Hepatocyte (in vitro differentiated cells): ENCODE measurements around the gene SLC25A18. TPM values are rescaled to one million over a fixed set of nuclear protein-coding genes. Genes with fewer than 3 reads are reported as not detected.

Experiments
- DNase-seq: peaks from one replicate; pipeline ENCODE4 v3.0.0-alpha.2; 2016; ENCODE audit warnings: low spot score
- H2AFZ ChIP-seq: fragments of 200-600 bp; sonication (generic); 2 replicates; pipeline ENCODE4 v1.6.0; 2016; ENCODE audit warnings: antibody characterized with exemption, mild to moderate bottlenecking
- H3K27ac ChIP-seq: fragments of 200-600 bp; sonication (generic); 2 replicates; pipeline ENCODE4 v1.5.1; 2016; ENCODE audit warnings: mild to moderate bottlenecking
- H3K27me3 ChIP-seq: fragments of 200-600 bp; sonication (generic); 2 replicates; pipeline ENCODE4 v1.6.1; 2016
- H3K36me3 ChIP-seq: fragments of 200-600 bp; sonication (generic); replicated peaks from 2 replicates; pipeline ENCODE4 v1.5.1; 2016; ENCODE audit warnings: low read depth; ENCODE audit not compliant: insufficient read depth
- H3K4me1 ChIP-seq: fragments of 200-600 bp; sonication (generic); 2 replicates; pipeline ENCODE4 v1.5.1; 2016; ENCODE audit warnings: mild to moderate bottlenecking, moderate library complexity; ENCODE audit not compliant: insufficient read depth
- H3K4me2 ChIP-seq: fragments of 200-600 bp; sonication (generic); 2 replicates; pipeline ENCODE4 v1.6.0; 2016
- H3K4me3 ChIP-seq: fragments of 200-600 bp; sonication (generic); 2 replicates; pipeline ENCODE4 v1.5.1; 2016; ENCODE audit warnings: mild to moderate bottlenecking
- H3K79me2 ChIP-seq: fragments of 200-600 bp; sonication (generic); 2 replicates; pipeline ENCODE4 v1.6.0; 2017; ENCODE audit warnings: mild to moderate bottlenecking
- H3K9me2 ChIP-seq: fragments of 200-600 bp; sonication (generic); replicated peaks from 2 replicates; pipeline ENCODE4 v1.6.0; 2017; ENCODE audit warnings: mild to moderate bottlenecking; ENCODE audit not compliant: insufficient read depth
- H3K9me3 ChIP-seq: fragments of 200-600 bp; sonication (generic); 2 replicates; pipeline ENCODE4 v1.5.1; 2016; ENCODE audit warnings: low read depth, mild to moderate bottlenecking
- H4K20me1 ChIP-seq: fragments of 200-600 bp; sonication (generic); 2 replicates; pipeline ENCODE4 v1.6.0; 2016; ENCODE audit warnings: mild to moderate bottlenecking; ENCODE audit not compliant: insufficient read depth, poor library complexity, severe bottlenecking
- CTCF ChIP-seq: fragments of 200-600 bp; sonication (generic); IDR thresholded peaks from 2 replicates; pipeline ENCODE4 v1.5.1; 2016; ENCODE audit warnings: antibody characterized with exemption, mild to moderate bottlenecking; ENCODE audit not compliant: poor library complexity
- EZH2 ChIP-seq: fragments of 200-600 bp; sonication (generic); IDR thresholded peaks from 2 replicates; pipeline ENCODE4 v1.6.1; 2016; ENCODE audit warnings: antibody characterized with exemption, mild to moderate bottlenecking, borderline replicate concordance
- EZH2phosphoT487 ChIP-seq: fragments of 200-600 bp; sonication (generic); IDR thresholded peaks from one replicate; pipeline ENCODE4 v1.6.1; 2018; ENCODE audit warnings: antibody characterized with exemption, mild to moderate bottlenecking, low read depth, moderate library complexity; ENCODE audit not compliant: unreplicated experiment, severe bottlenecking
- WGBS: methylation state at CpG from one replicate; pipeline ENCODE4 v1.1.6; 2016; ENCODE audit warnings: low lambda C conversion rate; ENCODE audit errors: missing lambda C conversion rate; 5-methylcytosine and 5-hydroxymethylcytosine counted together
- polyA plus RNA-seq: library from polyadenylated mRNA; unstranded; fragments of >200 nt; fragmentation: Nextera tagmentation; extraction: Ambion mirVana; gene quantifications from 2 replicates; pipeline ENCODE4 v1.2.1, GENCODE V29; 2016
- total RNA-seq: library from RNA; depleted of rRNA; stranded (reverse); fragments of >200 nt; gene quantifications from 2 replicates; pipeline ENCODE4 v1.2.3, GENCODE V29; 2014

The SLC25A18 gene
- total and polyA plus RNA-seq, 2 experiments from 2014 or later = 3.5 to 4.2 TPM

- Histone ChIP-seq H3K9me2 (no peaks in the 10 kb centered on the region), H3K79me2 (no peaks in the 10 kb centered on the region), H4K20me1 (no peaks in the 10 kb centered on the region), H3K4me1 (peaks cover 8% of the 10 kb centered on the region), H3K27ac (no peak overlapping the region), H3K9me3 (no peaks in the 10 kb centered on the region), H3K4me2 (no peak overlapping the region), H3K4me3 (no peak overlapping the region), H3K36me3 (no peaks in the 10 kb centered on the region), H3K27me3 (no peaks in the 10 kb centered on the region), H2AFZ (no peak overlapping the region)
- TF ChIP-seq CTCF (no peak), EZH2phosphoT487 (no peak), EZH2 (no peak)
- 74% methylated on average over 5 of the region's 5 CpGs for WGBS
- no peak for DNase-seq
These were observed 11.9 kb downstream of the SLC25A18 start for GRCh38 chr22:17575151-17575550.

- H4K20me1 ChIP-seq = no peaks in the 10 kb centered on the region
- no peak for DNase-seq
- H3K9me3 ChIP-seq = no peaks in the 10 kb centered on the region
- TF ChIP-seq CTCF (no peak), EZH2 (no peak)
- no peaks in the 10 kb centered on the region for H3K9me2 ChIP-seq
- peaks cover 4% of the 10 kb centered on the region for H3K4me1 ChIP-seq
- H3K27me3 ChIP-seq = no peaks in the 10 kb centered on the region
- no peak overlapping the region for H3K4me3 ChIP-seq
- H3K36me3 ChIP-seq = no peaks in the 10 kb centered on the region
- no peak overlapping the region for H3K27ac ChIP-seq
- H2AFZ ChIP-seq = no peak overlapping the region
- H3K4me2 ChIP-seq = no peak overlapping the region
- H3K79me2 ChIP-seq = no peaks in the 10 kb centered on the region
- 89% methylated on average over 4 of the region's 4 CpGs for WGBS
These were observed 12.4 kb downstream of the SLC25A18 start for GRCh38 chr22:17575681-17576080.

GRCh38 chr22:17576470-17576869 is 13.2 kb downstream of the SLC25A18 start:
- no peak overlapping the region for H2AFZ ChIP-seq

More at GRCh38 chr22:17576470-17576869, 13.2 kb downstream of the SLC25A18 start:
- Histone ChIP-seq H3K27ac (no peak overlapping the region), H3K4me2 (no peak overlapping the region), H3K9me3 (no peaks in the 10 kb centered on the region), H3K79me2 (no peaks in the 10 kb centered on the region), H3K27me3 (no peaks in the 10 kb centered on the region), H3K4me3 (no peak overlapping the region), H4K20me1 (no peaks in the 10 kb centered on the region), H3K4me1 (peaks cover under 1% of the 10 kb centered on the region), H3K9me2 (no peaks in the 10 kb centered on the region), H3K36me3 (no peaks in the 10 kb centered on the region)
- 71% methylated on average over 6 of the region's 6 CpGs for WGBS
- TF ChIP-seq CTCF (no peak), EZH2phosphoT487 (no peak), EZH2 (no peak)
- DNase-seq = no peak
